NCI-H1436 treated with DMSO at 0.1 percent for 48 hours (cell line): ENCODE measurements around the gene PCNX2.

Experiments
- DNase-seq: peaks from one replicate; lab custom pipeline; 2025; lab: John Stamatoyannopoulos, UW

PCNX2 gene

DNA sequence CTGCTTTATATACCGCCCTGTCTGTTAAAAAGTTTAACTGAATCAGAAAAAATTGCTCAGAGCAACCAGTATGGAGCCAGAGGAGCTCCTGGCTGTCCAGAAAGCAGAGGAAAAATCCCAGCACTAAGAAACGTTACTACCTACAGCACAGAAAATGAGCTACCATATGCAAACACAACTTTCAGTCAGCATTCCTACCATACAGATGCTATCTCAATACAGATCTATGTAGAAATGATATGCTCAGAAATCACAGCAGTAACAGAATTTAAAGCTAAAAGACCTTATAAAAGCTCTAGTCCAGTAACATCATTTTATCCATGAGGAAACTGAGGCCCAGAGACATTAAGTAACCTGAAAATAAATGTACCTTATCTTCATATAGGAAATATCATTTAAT is 38.7 kb downstream of the PCNX2 start:
- DNase-seq: no peak

DNA sequence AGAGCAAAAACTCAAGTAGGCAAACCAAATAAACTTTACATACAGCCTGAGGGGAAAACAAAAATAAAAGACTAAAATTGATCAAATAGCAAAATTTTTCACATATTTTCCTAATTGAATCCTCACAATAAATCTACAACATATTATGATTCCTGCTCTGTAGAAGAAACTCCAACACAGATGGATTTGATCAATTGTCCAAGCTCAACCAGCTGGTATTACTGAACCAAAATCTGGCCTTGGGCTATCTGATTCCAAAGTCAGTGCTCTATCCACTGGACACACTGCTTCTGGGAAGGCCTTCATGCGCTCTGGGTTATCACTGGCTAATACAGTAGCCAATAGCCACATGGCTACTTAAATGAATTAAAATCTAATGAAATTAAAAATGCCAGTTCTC is 39.3 kb downstream of the PCNX2 start:
- DNase-seq: no peak

DNA sequence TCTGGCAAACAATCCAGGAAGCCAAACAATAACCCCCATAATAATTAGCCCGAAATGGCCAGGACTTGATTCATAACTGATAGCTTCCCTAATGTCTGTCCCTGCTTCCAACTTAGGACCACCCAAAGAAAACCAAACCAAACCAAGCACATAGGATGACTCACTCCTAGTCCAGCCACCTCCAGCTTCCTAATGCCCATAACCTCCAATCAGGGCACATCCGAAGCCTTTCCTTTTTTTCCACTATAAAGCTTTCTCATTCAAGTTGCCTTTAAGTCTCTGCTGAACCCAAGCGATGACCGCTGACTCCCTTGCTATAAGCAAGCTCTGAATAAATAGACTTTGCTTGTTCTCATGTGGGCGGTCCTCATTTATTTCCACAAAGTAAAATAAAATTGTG is 40.4 kb downstream of the PCNX2 start:
- no peak for DNase-seq

DNA sequence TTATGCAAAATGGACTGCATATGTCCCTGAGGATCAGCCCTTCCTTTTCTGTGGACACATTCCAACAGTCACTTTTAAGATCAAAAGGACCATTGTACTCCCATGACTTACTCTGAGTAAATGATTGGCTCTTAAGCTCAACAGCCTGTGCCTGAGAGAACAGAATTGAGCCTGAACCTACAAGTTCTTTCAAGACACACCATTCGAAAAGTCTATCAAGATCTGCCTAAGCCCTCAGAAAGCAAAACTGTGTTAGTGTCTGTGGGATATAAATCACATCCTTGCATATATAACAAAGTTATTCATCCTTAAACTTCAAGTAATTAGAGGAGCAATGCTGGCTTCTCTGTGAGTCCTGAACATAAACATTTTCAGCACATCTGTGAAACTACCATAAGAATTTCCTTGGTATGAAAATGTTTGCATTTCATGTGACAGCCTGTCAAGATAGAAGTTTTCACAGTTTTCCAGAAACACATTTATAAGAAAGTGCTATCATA is 41.6 kb downstream of the PCNX2 start:
- DNase-seq: no peak

DNA sequence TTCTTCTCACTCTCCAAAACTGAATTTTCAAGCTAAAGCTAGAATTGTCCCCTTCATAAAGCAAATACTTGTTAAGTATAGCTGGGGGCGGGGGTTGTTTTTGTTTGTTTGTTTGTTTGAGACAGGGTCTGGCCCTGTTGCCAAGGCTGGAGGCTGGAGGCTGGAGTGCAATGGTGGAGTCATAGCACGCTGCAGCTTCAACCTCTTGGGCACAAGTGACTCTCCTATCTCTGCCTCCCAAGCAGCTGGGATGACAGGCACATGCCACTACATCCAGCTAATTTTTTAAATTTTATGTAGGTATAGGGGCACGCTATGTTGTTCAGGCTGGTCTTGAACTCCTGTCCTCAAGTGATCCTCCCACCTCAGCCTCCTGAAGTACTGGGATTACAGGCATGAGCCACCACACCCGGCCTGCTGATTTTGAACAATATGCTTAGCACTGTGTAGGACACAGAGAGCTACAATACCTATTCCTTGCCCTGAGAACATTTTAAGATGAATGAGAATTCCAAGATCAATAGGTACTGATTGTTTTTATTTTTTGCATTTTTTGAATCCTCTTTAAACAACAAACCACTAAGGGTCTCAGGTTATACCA is 42.2 kb downstream of the PCNX2 start:
- DNase-seq: no peak

DNA sequence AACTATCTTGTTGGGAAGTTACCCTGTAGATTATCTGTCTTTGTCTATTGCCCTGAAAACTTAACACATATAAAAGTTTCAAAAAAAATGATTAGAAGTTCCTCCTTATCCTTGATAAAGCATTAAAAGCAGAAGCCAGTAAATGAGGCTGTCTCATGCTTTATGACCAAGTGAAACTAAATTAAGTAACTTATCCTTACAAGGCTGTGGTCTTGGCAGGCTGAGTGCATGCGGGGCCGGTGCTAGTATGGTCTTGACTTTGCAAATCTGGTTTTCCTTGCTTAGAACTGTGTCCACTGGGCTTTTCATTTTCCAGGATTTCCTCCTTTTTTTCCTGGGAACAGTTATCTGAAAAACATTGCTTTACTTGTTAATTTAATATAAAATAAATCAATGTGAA is 43.1 kb downstream of the PCNX2 start:
- no peak for DNase-seq

DNA sequence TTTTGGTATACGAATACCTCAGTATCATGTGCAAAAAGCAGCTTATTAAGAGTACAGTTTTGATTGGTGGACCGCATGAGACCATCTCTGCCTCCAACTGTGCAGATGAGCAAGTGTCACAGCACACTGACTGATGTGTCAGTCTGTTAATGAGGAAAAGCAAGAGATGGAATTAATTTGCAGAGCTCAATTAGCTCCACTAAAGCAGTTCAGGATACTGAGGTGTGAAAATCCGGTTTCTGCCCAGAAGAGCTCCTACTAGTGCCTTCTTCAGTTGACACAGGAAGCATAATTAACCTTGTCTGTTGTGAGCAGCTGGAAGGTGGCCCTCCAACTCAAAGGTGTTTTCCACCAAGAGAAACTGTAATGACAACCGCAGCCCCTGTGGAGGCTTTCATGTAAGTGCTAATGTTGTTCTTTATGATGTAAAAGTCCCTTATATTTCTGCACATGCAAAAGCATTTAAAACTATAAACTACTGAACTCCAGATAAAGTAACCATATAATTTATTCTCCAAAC is 44.3 kb downstream of the PCNX2 start:
- DNase-seq: no peak

DNA sequence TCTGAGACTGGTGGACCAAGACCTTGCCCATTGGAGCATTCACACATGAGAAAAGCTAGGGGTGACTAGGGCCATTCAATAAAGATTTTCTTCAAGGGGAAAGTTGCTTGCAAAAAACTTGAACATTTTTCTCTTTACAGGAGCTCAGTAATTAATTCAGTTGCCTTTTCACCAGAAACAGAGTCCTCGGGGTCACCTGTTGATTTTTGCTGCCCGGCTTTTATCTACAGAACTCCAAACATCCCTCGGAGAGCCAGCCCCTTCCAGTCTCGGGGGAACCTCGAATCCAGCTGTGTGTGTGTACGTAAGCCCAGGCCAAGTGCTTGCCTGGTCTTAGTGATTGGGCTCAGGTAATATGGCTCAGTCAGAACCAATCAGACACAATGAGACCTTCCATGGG is 47.5 kb downstream of the PCNX2 start:
- no peak for DNase-seq

DNA sequence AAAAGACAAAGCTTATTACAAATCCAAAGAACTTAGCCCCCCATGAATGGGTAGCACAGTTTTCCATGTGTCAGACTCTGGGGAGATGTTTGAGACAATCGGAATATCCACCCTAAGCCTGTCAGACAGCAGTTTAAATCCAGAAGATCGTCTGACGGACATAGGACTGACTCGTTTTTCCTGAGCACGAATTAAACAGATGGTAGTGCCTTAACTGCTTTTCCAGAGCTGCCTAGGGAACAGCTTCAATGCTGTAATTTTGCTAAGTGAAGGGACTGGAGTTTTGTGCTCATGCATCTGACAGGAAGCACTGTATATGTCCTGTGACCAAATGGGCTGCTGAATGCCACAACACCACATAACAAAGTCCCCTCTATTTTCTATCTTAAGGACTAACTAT is 48.6 kb downstream of the PCNX2 start:
- DNase-seq: no peak

DNA sequence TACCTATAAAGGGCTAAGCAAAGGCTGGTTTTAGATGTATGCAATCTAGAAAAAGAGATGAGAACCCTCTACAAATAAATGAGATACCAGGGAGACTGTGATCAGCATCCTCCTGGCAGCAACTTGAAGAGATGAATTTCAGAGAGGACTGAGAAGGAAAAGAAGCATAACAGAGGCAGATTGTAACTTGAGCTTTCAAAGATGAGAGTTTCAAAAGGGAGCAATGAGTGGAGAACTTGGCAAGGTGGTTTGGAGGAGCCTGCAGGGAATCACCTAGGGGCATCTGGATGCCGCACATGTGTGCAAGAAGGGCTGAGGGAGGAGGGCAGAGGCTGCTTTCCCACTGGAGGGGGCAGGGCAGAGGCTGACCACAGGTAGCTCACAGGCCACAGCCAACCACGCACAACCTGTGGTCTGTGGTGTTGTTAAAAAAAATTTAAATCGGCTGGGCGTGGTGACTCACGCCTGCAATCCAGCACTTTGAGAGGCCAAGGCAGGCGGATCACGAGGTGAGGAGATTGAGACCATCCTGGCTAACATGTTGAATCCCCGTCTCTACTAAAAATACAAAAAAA is 50.2 kb downstream of the PCNX2 start:
- DNase-seq: no peak

DNA sequence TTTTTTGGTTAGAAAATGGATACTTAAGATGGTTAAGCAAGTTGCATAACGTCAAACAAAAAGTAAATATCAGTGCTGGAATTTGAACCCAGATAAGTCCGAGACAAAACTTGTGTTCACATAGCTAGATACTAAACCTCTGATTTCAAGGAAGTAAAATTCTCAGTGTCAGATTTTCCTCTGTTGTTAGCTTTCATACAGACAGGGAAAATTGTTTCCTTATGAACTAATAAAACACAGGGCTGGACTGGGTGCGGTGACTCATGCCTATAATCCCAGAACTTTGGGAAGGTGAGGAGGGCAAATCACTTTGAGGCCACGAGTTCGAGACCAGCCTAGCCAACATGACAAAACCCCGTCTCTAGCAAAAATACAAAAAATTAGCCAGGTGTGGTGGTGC is 51.3 kb downstream of the PCNX2 start:
- no peak for DNase-seq

DNA sequence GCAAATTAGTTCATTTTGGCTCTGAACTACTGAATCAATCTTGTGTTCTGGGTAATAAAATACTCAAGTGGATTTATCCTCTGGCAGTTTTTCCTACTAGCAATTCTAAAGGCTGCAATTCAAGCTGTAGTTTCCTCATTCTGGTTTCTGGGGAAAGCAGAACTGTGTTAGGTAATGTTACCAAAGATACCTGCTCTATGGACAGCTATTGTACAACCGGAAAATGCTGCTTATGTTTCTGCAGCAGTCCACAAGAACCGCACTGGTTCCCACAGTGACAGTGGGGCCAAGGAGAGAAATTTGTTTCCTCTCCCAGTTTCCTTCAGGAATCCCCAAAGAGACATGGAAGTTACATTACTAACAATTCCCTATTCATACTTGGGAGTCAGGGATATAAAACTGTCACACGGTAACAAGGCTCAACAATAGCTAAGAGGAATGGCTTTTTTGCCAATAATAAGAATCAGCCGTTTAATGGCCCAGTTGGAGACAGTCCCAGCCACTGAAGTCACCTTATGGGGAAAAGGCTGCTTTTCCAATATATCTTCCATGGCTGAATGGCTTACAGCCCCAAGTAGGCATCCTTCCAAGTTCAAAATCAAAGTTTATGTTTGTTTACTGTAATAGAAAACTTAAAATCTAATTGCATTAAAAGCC is 52.6 kb downstream of the PCNX2 start:
- no peak for DNase-seq

DNA sequence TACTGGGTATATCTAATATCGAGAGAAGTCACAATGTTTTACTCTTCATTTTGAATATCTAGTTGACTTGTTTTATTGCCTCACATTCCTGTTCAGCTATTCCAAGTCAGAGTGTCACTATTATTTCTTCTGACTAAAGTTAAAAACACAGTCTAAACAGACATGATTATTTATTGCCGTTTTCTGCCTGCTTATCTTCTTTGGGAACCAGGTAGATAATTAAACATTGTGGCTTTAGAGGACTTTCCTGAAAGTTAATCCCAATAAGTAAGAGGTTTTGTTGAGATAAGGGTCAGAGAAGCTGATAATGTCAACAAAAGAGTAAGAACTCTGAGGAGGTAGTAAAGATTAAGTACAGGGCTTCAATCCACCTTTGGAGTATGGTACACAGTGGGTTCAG is 53.8 kb downstream of the PCNX2 start:
- DNase-seq: no peak

DNA sequence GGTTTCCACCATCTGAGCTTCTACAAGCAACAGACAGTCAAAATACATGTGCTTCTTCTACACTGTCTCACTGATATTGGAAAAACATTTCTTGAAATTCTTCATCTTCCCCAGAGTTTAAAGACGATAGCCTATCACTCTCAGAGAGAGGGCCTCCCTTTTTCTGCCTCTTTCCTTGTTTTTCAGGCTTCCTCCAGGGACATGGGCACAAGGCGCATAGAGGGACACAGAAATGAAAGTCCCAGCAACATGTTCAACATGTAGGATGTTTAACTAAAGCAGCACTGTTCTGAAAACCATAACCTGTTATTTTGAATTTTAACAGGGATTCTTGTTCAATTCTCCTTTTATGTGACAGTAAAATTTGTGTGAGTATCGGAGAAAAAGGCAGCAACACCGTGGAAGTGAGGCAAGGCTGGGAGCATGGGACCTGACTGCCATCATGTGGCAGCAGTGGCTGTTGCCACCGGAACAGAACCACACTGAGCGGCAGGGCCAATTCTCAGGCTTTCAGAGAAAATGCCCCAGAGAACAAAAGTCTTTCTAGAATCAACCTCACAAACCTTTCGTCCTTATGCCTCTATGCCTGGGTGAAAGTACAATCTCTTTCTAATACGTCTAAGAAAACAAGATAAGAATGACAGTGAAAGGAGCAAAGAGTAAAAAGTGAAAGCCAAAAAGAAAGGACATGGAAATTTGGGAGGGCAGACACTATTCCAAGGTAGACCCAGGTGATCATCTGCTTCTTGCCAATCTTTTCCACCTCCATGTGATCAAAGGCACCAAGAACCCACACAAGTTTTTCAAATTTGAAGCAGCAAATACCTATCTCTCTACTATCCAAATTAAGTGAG is 54.5 kb downstream of the PCNX2 start:
- no peak for DNase-seq

DNA sequence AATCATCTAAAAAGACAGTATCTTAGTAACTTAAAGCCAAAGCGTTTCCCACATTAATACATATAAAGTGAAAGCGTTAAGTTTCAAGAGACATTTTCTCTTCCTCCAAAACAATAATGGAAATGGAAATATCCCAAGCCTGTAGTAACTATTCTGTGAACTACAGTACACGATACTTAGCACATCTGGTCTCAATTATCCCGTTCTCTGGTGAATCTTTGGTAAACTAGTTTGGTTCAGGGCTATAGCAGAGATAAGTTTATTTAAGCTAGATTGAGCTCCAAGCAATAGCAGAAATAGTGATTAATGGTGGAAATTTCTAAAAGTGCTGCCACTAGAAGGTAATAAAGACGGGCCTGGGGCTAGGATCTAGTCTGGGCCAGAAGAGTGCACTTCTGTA is 55.2 kb downstream of the PCNX2 start:
- no peak for DNase-seq

DNA sequence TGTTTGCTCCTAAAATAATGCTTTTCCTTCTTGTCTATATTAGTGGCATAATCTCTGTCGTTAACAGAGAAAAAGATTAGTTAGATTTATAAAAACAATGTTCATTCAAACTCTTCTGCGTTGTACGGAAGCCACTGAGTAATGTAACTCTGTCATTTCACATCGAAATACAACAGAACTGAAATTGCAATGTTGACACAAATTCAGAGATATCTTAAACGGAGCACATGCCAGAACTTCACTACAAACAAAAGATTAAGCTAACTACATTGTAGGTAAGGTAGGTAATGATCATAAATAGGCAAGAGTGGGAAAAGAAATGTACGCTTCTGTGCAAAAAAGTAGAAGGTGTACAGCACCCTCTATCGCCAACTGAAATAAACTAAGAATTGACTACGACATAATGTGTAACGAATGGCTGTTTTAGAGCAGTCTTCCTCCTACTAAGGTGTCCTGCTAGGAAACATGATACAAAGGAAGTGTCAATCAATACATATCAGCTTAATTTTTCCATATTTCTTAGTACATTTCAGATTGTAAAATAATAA is 56.6 kb downstream of the PCNX2 start:
- DNase-seq: no peak

DNA sequence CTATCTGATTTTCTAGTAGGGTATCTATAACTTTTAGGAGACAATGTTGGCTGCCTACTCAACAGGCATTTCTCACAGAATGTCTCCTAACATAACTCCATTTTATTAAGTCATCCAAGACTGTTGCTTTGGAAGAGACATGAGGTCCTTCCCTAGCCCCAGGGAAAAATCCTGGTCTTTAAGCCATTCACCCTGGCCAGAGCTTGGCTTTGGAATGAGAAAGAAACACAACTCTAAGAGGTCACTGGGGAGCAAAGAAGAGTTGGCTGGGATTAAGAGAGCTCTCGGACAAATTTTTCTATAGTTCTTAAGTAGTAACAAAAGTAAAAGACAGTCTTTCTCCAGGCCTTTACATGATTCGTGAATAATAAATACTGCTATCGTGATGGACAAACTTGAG is 57.9 kb downstream of the PCNX2 start:
- no peak for DNase-seq

DNA sequence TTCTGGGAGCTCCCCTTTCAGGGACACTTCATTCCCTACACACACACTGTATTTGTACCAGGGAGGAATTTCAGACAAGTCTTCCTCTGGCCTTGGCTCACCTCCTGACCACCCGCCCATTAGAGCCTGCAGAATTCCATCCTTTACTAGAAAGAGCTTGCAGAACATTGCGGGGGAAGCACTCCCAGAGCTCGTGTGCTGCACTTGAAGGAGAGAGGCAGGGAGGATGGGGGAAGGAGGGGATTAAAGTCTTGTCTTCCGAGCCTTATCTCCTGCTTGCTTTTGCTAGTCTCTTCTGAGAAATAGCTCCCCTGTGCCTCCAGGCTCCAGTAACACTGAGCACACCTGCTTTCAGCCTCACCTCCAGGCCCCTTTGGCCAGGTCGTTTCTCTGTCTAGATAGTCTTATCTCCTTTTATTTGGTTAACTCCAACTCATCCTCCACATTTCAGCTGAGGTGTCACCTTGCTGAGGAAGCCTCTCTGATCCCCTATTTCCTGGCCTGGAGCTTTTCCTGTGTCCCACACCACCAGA is 62.0 kb downstream of the PCNX2 start:
- DNase-seq: no peak

DNA sequence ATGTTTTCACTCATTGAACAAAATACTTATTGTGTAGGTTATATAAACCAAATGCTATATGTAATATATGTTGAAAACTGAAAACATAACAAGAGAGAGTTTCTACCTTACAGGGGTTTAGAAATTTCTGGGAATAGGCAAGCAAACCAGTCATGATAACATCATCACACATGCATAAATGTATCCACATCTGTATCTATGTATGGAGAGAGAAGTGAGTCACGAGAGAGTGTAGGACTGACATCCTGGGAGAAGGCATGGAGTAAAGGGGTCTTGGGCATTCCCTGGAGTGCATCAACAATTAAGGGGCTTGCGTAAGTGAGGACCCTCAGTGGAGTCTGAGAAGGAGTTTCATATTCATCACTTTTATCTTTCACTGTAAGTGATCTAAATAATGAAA is 65.5 kb downstream of the PCNX2 start:
- no peak for DNase-seq

DNA sequence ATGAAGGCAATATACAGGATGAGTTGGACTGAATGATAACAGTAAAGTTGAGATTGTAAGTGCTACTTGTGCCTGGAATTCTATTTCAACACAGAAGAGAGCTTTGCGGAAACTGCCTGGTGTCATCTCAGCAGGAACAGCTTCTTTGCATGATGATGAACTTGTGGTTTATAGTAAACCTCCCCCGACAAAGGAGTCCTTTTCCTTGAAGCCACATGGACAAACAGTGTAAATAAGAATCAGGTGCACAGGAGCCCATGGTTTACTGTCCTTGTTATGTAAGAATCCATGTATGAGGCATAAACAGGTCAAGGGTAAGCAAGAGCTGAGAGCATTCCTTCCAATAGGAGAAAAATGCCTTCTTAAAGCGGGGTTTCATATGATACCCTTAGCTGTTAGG is 66.2 kb downstream of the PCNX2 start:
- DNase-seq: no peak

DNA sequence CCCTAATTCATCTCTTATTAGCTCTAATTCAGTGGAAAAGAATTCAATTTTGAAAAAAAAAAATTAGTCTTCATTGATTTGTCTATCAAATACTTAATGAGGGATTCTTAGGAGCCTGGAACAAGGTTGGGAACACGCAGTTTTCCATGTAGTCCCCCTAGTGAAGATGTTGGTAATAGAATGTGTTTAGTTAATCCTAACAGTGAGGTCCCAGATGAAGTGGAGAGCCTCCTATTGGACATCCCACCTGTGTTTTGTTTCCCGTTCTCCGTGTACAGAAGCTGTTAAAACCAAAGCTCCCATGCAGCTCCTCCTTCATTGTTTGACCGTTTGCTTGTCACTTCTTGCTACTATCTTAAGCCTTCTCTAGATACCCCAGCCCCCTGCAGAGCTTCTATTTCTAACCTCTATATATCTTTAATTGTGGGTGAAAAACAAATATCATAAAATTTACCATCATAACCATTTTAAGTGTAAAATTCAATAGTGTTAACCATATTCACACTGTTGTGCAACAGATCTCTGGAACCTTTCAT is 67.5 kb downstream of the PCNX2 start:
- DNase-seq: no peak

DNA sequence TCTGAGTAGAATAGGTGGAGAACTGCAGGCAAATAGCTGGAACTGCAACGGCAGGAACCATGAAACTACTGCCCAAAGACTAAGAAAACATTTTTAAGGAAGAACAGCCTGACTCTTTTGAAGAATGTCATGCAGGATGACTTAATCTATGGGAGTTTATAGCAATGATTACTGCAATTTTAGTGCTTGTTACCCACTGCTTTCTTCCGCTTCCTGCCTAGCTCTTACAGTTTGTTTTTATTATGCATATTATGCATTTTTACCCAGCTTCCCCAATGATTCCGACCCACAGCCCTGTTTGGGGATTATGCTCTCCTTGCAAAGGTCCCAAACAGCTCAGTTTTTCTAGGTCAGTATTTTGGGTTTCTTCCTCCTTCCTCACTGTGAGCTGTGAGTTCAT is 71.2 kb downstream of the PCNX2 start:
- no peak for DNase-seq
